Activated T-helper 1 cell treated with anti-CD3 and anti-CD28 coated beads, Interleukin-12 subunit alpha, Interleukin-12 subunit beta, Interleukin-2, Interleukin-4 antibody, amounts not matched to agents 30 ng/mL and 10 ng/mL and 1 ng/mL, durations not matched to agents 14 hours and 24 hours and 36 hours (primary cell): ENCODE measurements around the gene MAOA. TPM values are rescaled to one million over a fixed set of nuclear protein-coding genes. Genes with fewer than 3 reads are reported as not detected.
"Not testable (repeated sequence)": the region's sequence is repeated elsewhere in the genome, so short reads cannot be mapped to it uniquely, and the experiment has no call there.

Experiments
- DNase-seq: peaks from one replicate; pipeline ENCODE4 v3.0.0; 2021; ENCODE audit warnings: low spot score
- H3K27ac Mint-ChIP-seq: one replicate; pipeline ENCODE4 v1.8.0; 2021; ENCODE audit warnings: mild to moderate bottlenecking, mixed read lengths
- H3K27me3 Mint-ChIP-seq: one replicate; pipeline ENCODE4 v1.8.0; 2022; ENCODE audit warnings: mild to moderate bottlenecking, moderate library complexity, mixed read lengths; ENCODE audit not compliant: insufficient read depth
- H3K36me3 Mint-ChIP-seq: one replicate; pipeline ENCODE4 v1.8.0; 2021; ENCODE audit warnings: low read depth, mixed read lengths
- H3K4me1 Mint-ChIP-seq: one replicate; pipeline ENCODE4 v1.8.0; 2021; ENCODE audit warnings: low read depth, mixed read lengths
- H3K4me3 Mint-ChIP-seq: one replicate; pipeline ENCODE4 v1.8.0; 2021; ENCODE audit warnings: mild to moderate bottlenecking, moderate library complexity, mixed read lengths
- H3K9me3 Mint-ChIP-seq: one replicate; pipeline ENCODE4 v1.8.0; 2021; ENCODE audit warnings: mixed read lengths
- intact Hi-C: fragments of 100-400 bp; cut with micrococcal nuclease; formaldehyde crosslinking; loops from one replicate; pipeline ENCODE4 v1.15.1; 2024
- total RNA-seq: library from RNA; stranded (reverse); gene quantifications from 2 replicates; pipeline ENCODE4 v1.2.3, GENCODE V29; 2022

MAOA gene
- total RNA-seq: 0.54 and 0.57 TPM in 2 replicates

DNA sequence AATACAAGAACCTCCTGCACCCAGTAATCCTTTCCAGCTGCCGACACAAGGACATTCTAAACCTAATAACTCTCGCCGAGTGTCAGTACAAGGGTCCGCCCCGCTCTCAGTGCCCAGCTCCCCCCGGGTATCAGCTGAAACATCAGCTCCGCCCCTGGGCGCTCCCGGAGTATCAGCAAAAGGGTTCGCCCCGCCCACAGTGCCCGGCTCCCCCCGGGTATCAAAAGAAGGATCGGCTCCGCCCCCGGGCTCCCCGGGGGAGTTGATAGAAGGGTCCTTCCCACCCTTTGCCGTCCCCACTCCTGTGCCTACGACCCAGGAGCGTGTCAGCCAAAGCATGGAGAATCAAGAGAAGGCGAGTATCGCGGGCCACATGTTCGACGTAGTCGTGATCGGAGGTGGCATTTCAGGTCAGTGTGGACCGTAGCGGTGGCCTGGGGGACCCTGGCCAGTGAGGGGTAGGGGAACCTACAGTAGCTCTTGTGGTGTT lies at the start of gene MAOA:
Gene MAOA (plus strand): TSS at position 295 of the 490 bp plus-strand sequence. CDS start 43 bp downstream, at position 338.
- DNase-seq: no peak
- intact Hi-C loops: no loop called here
- Mint-ChIP-seq H3K9me3 (no peaks in the 10 kb centered on the region), H3K36me3 (no peaks in the 10 kb centered on the region), H3K4me1 (peaks cover 5% of the 10 kb centered on the region), H3K4me3 (peak within 1 kb of the TSS; percentile 85), H3K27me3 (no peaks in the 10 kb centered on the region), H3K27ac (no peak within 1 kb of the TSS)

DNA sequence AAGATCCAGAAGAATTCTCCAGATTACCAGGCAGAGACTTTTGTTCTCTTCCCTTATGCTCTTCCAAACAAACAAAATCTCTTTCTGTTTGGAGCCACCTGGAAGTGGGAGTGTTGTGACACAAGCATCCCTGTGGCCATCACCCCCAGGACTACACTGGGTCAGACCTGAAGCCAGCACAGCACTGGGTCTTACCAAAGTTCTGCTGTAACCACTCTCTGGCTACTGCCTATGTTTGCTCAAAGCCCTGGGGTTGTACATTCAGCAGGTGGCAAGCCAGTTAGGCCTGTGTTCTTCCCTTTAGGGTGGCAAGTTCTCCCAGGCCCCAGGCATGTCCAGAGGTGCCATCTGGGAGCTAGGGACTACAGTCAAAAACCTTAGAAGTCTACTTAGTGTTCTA lies 43.7 kb upstream of the MAOA start:
- intact Hi-C loops: no loop called here
- Mint-ChIP-seq H3K36me3 (no peaks in the 10 kb centered on the region), H3K4me1 (no peaks in the 10 kb centered on the region), H3K27ac (no peak overlapping the region), H3K9me3 (no peaks in the 10 kb centered on the region), H3K27me3 (peaks cover 3% of the 10 kb centered on the region), H3K4me3 (no peak overlapping the region)
- no peak for DNase-seq

DNA sequence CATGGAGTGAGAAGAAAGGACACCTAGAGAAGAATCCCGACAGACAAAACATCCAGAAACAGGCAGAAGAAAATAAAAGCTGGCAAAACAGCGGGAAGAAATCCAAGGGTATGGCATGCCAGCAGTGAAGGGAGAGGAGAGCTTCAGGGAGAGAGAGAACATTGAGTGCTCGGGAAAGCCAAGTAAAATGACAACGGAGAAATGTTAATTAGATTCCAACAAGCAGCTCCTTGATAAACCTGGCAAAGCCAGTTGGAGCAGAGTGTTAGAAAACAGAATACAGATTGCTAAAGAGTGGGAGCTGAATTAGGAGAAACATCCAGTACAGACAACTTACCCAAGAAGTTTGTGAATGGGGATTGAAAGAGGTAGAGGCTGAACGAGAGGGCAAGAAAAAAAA lies 40.4 kb upstream of the MAOA start:
- DNase-seq: no peak
- Mint-ChIP-seq H3K36me3 (no peaks in the 10 kb centered on the region), H3K9me3 (no peaks in the 10 kb centered on the region), H3K27ac (no peak overlapping the region), H3K4me1 (no peaks in the 10 kb centered on the region), H3K27me3 (peaks cover 3% of the 10 kb centered on the region), H3K4me3 (no peak overlapping the region)
- intact Hi-C loops: no loop called here

DNA sequence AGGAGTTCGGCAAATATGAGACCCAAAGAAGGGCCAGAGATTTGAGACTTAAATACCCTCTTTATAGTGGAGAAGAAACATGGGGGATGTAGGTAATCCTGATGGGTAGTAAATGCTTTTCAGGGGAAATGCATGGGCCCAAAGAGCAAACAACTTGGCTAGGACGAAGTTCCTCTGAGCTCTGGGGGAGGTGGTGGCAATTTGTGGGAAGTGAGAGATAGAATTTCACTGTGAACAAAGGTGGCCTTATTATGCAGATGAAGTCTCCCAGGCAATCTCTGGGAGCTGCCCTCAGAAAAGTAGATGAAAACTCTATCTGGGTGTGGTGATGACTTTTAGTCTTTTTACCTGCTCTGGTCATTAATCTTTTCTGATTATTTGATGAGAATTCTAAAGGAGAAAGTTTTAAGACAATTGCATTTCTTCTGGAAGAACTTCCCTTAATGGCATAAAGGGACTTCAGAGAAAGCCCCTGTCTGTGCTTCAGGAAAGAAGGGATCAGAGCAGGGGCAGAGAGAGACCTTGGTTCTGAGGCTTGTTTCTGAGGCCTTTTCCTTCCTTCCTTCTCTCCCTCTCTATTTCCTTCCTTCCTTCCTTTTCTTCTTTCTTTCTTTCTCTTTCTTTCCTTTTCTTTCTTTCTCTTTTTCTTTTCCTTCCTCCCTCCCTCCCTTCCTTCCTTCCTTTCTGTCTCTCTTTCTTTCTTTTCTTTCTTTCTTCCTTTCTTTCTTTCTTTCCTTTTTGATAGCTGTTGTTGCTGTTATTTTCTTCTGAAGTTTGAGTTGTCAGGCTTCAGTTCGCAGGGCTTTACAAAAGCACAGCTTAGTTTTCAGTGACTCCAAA lies 37.5 kb upstream of the MAOA start:
- Mint-ChIP-seq H3K4me1 (no peaks in the 10 kb centered on the region), H3K27ac (no peak overlapping the region), H3K27me3 (peaks cover 3% of the 10 kb centered on the region), H3K9me3 (no peaks in the 10 kb centered on the region), H3K4me3 (no peak overlapping the region), H3K36me3 (no peaks in the 10 kb centered on the region)
- intact Hi-C loops: no loop called here
- no peak for DNase-seq

DNA sequence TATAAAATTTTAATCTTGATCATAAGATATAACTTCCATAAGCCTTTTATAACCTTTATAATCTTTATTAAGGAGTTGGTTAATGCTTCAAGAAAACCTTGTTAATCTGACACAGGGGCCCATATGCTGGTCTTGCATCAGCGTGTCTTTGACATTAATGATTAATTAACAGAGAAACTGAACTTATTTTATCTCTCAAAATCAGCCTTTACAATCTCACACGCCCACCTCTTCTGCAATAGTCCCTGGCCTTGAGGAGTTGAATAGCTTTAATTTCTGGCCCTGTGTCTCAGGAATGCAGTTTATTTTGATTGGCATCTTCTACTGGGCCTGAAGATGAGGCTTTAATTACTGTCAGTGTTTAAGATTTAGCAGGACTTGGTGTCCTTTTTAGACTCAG lies 36.2 kb upstream of the MAOA start:
- not testable (repeated sequence) for H3K9me3 Mint-ChIP-seq

DNA sequence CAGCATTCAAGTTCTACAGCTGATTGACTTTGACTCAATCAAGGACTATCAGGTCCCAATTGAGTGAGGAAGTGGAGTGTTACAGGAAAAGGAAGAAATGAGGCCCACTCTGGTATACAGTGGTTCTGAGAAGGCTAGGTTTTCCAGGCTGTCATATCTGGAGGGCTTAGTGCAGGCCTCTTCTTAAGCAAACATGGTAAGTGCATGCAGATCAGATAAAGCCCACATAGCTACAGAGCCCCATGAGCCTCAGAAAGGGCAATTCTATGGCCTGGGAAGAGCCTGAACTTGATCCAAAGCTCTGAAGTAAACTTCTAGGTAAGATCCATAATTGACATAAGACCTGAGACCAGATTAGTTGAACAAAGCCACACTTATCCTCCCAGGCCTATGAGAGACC lies 29.0 kb upstream of the MAOA start:
- no peak for DNase-seq
- Mint-ChIP-seq H3K9me3 (peaks cover 6% of the 10 kb centered on the region), H3K27me3 (no peaks in the 10 kb centered on the region), H3K27ac (no peak overlapping the region), H3K36me3 (no peaks in the 10 kb centered on the region), H3K4me1 (no peaks in the 10 kb centered on the region), H3K4me3 (no peak overlapping the region)
- intact Hi-C loops: no loop called here

More for the DNA sequence above, 36.2 kb upstream of the MAOA start:
- H3K4me1 Mint-ChIP-seq, DNase-seq, H3K36me3 Mint-ChIP-seq, H3K27me3 Mint-ChIP-seq, H3K4me3 Mint-ChIP-seq, H3K27ac Mint-ChIP-seq, intact Hi-C loops: not testable (repeated sequence)

DNA sequence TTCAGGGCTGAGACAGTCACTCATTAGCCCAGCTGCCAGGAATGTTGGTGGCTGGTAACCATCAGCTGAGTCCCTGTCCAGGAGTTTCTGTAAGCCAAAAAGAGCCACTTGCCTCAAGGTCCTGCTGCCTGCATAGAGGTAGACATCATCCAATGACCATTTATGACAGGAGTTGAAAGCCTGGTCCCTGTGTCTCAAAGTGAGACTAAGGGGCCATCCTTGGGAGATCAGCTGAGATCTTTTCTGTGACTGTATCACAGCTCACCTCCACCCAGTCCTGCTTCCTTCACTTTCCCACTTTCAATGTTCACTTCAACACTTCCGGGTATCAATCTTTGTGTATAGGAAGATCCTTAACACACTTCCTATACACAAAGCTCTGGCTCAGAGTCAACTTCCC lies 28.4 kb upstream of the MAOA start:
- no peaks in the 10 kb centered on the region for H3K36me3 Mint-ChIP-seq
- peaks cover 6% of the 10 kb centered on the region for H3K9me3 Mint-ChIP-seq
- intact Hi-C loops: no loop called here
- no peak overlapping the region for H3K27ac Mint-ChIP-seq
- H3K27me3 Mint-ChIP-seq: no peaks in the 10 kb centered on the region
- H3K4me1 Mint-ChIP-seq: no peaks in the 10 kb centered on the region
- H3K4me3 Mint-ChIP-seq: no peak overlapping the region
- no peak for DNase-seq

DNA sequence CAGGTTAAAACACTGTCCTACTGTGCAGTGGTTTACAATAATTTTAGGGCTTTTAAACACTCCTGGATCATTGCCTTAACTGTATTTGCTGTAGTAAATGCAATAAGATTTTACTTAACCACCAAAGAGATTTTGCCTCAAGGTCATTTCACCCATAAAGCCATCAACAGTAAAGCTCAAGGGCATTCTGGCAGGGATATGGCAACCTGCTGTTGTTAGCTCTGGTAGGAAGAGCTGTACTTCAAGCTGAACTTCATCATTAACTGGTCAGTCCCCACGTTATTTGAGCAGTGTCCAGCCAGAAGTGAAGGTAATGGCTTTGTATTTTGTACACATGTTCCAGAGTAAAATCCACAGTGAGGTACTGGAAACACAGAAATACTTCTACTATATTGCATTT lies 26.9 kb upstream of the MAOA start:
- no peak overlapping the region for H3K27ac Mint-ChIP-seq
- no peaks in the 10 kb centered on the region for H3K27me3 Mint-ChIP-seq
- no peak overlapping the region for H3K4me3 Mint-ChIP-seq
- H3K4me1 Mint-ChIP-seq: no peaks in the 10 kb centered on the region
- no peak for DNase-seq
- no peaks in the 10 kb centered on the region for H3K36me3 Mint-ChIP-seq
- intact Hi-C loops: no loop called here
- H3K9me3 Mint-ChIP-seq: peaks cover 3% of the 10 kb centered on the region

DNA sequence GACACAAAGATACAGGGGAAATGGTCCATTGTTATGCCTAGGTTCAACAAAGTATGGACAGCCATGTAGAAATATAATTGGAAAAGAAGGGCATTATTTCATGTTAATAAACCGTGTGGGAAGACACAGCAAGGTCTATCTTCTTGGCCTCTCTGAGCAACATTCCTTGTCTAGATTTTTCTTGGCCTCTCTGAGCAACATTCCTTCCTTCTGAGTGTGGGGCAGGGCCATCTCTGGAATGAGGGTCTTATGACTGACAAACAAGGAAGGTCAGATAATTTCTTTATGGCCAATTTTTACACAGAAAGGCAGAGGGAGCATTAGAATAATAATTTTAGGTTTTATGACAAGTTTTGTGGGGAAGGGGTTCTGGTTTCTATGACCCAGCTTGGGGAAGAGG lies 24.3 kb upstream of the MAOA start:
- DNase-seq: no peak
- intact Hi-C loops: no loop called here
- Mint-ChIP-seq H3K4me3 (no peak overlapping the region), H3K4me1 (no peaks in the 10 kb centered on the region), H3K9me3 (no peaks in the 10 kb centered on the region), H3K27ac (no peak overlapping the region), H3K36me3 (no peaks in the 10 kb centered on the region), H3K27me3 (no peaks in the 10 kb centered on the region)

DNA sequence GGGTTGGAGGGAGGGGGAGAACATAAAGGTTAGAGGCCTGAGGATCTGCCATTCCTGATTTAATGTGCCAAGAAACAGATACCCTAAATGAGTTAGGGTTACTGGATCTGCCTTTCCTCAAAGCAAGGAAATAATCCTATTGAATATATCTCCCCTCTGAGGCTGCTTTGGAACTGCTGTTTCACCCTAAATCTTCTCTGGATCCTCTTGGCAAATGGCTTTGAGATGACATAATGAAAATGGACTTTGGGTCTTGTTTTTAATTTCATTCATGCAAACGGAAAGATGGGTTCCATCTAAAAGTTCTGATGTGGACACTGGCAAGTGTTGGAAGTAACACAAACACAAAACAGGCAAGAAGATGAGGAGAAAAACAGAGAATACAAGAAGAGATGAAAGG lies 23.0 kb upstream of the MAOA start:
- Mint-ChIP-seq H3K27me3 (no peaks in the 10 kb centered on the region), H3K4me3 (no peak overlapping the region)
- DNase-seq: no peak

DNA sequence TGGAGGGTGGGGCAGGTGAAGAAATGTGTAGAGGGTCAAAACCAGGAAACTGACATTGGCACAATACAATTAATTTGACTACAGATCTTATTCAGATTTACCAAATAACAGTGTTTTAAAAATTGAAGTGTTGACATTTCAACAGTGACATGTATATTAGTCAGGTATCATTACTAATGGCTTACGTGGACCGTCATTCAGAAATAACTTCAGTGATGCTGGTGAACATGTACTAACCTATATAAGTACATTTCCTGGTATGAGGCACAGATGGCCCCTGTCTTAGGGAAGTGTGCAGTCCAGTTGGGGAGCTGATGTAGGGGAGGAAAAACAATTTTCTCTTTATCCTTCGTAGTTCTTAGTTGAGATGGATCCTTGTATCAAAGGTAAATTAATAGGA lies 22.3 kb upstream of the MAOA start:
- DNase-seq: no peak
- Mint-ChIP-seq H3K27me3 (no peaks in the 10 kb centered on the region), H3K9me3 (no peaks in the 10 kb centered on the region), H3K27ac (no peak overlapping the region), H3K4me1 (no peaks in the 10 kb centered on the region), H3K4me3 (no peak overlapping the region), H3K36me3 (no peaks in the 10 kb centered on the region)
- intact Hi-C loops: no loop called here

More for the DNA sequence above, 23.0 kb upstream of the MAOA start:
- H3K36me3 Mint-ChIP-seq: no peaks in the 10 kb centered on the region
- H3K27ac Mint-ChIP-seq: no peak overlapping the region
- intact Hi-C loops: no loop called here
- no peaks in the 10 kb centered on the region for H3K9me3 Mint-ChIP-seq
- H3K4me1 Mint-ChIP-seq: no peaks in the 10 kb centered on the region

DNA sequence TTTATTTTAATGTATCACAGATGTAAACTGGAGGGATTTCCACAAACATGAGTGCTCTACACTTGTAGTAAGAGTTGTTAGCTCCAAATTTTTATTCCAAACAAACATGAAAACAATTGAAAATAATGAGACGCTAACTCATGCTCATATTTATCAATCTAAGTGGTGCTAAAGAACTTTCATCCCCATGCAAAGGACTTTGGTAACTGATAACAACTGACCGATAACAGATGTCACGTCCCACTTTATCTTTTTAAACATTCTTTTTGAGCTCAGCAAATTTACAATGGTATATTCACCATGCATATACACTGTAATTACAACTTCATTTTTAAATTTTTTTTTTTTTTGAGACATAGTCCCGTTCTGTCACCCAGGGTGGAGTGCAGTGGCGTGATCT lies 15.6 kb upstream of the MAOA start:
- Mint-ChIP-seq H3K36me3 (no peaks in the 10 kb centered on the region), H3K4me1 (no peaks in the 10 kb centered on the region), H3K9me3 (no peaks in the 10 kb centered on the region), H3K27ac (no peak overlapping the region), H3K4me3 (no peak overlapping the region), H3K27me3 (no peaks in the 10 kb centered on the region)
- DNase-seq: no peak
- intact Hi-C loops: no loop called here

DNA sequence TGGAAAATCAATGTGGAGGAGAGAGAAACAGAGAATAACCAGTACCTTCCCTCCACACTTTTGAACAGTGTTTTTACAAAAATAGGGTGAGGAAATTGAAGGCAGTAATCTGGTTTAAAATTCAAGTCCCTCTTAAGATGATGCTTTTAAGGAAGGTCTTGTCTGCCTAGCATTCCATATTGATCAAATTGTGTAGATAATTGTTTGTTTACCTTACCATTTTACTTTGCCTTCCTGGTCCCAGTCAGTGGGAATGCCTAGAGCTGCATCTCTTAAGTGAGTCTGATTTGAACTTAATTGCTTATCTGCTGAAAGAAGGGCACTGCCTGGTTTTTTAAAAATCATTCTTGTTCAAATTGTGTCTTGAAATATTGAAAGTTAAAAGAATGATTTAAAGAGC lies 14.4 kb upstream of the MAOA start:
- no peak for DNase-seq
- Mint-ChIP-seq H3K27me3 (no peaks in the 10 kb centered on the region), H3K4me1 (no peaks in the 10 kb centered on the region), H3K27ac (no peak overlapping the region), H3K9me3 (no peaks in the 10 kb centered on the region), H3K4me3 (no peak overlapping the region), H3K36me3 (no peaks in the 10 kb centered on the region)
- intact Hi-C loops: no loop called here

DNA sequence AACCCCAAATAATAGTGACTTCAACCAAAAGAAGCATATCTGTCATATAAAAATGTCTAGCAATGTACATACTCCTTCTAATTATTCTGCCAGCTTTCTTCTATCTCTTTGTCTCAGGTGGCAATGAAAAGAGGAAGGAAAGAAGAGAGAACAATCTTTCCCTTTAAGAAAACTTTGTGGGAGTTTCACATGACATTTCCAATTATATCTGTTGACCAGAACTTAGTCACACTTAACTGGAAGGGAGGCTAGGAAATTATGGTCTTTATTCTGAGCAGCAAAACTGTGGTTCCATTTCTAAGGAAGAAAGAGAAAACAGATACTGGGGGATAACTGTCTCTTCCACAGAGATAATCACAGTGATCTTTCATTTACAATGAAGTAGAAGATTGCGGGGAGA lies 12.9 kb upstream of the MAOA start:
- Mint-ChIP-seq H3K4me1 (no peaks in the 10 kb centered on the region), H3K27ac (no peak overlapping the region), H3K36me3 (no peaks in the 10 kb centered on the region), H3K9me3 (no peaks in the 10 kb centered on the region), H3K4me3 (no peak overlapping the region), H3K27me3 (peaks cover 1% of the 10 kb centered on the region)
- DNase-seq: no peak
- intact Hi-C loops: no loop called here
